Neuronal stem cell (in vitro differentiated cells): ENCODE data around the gene SLC35C1.

Experiments used
- DNase-seq: peaks from one replicate; pipeline ENCODE4 v3.0.0-alpha.2; 2013; ENCODE audit warnings: low spot score
- H2AFZ ChIP-seq: one replicate; pipeline ENCODE4 v1.6.1; 2013; ENCODE audit warnings: mild to moderate bottlenecking, low read length, inconsistent platforms
- H2AK5ac ChIP-seq: 2 replicates; pipeline ENCODE4 v1.6.1; 2013; ENCODE audit warnings: low read depth, mild to moderate bottlenecking, inconsistent platforms, low read length, moderate library complexity, mixed read lengths
- H2BK120ac ChIP-seq: 2 replicates; pipeline ENCODE4 v1.6.1; 2013; ENCODE audit warnings: low read depth, mild to moderate bottlenecking, inconsistent platforms, low read length, moderate library complexity, mixed read lengths
- H2BK12ac ChIP-seq: one replicate; pipeline ENCODE4 v1.6.1; 2013; ENCODE audit warnings: low read length, inconsistent platforms
- H2BK15ac ChIP-seq: 2 replicates; pipeline ENCODE4 v1.6.1; 2013; ENCODE audit warnings: mild to moderate bottlenecking, low read length, inconsistent platforms, mixed read lengths
- H2BK5ac ChIP-seq: one replicate; pipeline ENCODE4 v1.6.1; 2013; ENCODE audit warnings: inconsistent platforms, mild to moderate bottlenecking, low read length, moderate library complexity
- H3K14ac ChIP-seq: one replicate; pipeline ENCODE4 v1.6.1; 2013; ENCODE audit warnings: low read length, inconsistent platforms
- H3K18ac ChIP-seq: 2 replicates; pipeline ENCODE4 v1.6.1; 2013; ENCODE audit warnings: low read length, inconsistent platforms
- H3K23ac ChIP-seq: 2 replicates; pipeline ENCODE4 v1.6.1; 2013; ENCODE audit warnings: low read depth, mild to moderate bottlenecking, mixed read lengths, low read length, inconsistent platforms; ENCODE audit not compliant: poor library complexity
- H3K27ac ChIP-seq: replicated peaks from 3 replicates; pipeline ENCODE4 v1.5.1; 2013; ENCODE audit warnings: low read length, inconsistent platforms
- H3K27me3 ChIP-seq, 3 experiments: 2 replicates each; pipeline ENCODE4 v1.6.1; 2013; ENCODE audit warnings: low read length in 3 of 3, mild to moderate bottlenecking in 2 of 3, inconsistent platforms in 1 of 3, low read depth in 1 of 3, mixed read lengths in 1 of 3, moderate library complexity in 1 of 3; ENCODE audit not compliant: control insufficient read depth in 3 of 3, insufficient read depth in 3 of 3
- H3K36me3 ChIP-seq, 2 donors: replicated peaks in 1 of 2; 2 replicates each; pipeline ENCODE4 v1.6.1; 2013; ENCODE audit warnings: low read length in 2 of 2; ENCODE audit not compliant: control insufficient read depth in 2 of 2, insufficient read depth in 2 of 2
- H3K4ac ChIP-seq: 2 replicates; pipeline ENCODE4 v1.6.1; 2013; ENCODE audit warnings: inconsistent platforms, mild to moderate bottlenecking, low read length, moderate library complexity
- H3K4me1 ChIP-seq, 2 donors: 1 replicate in 1 of 2; 2 replicates in 1 of 2; pipeline ENCODE4 v1.6.1; 2013; ENCODE audit warnings: low read length in 2 of 2, low read depth in 1 of 2; ENCODE audit not compliant: control insufficient read depth in 2 of 2, insufficient read depth in 1 of 2
- H3K4me2 ChIP-seq: one replicate; pipeline ENCODE4 v1.6.1; 2013; ENCODE audit warnings: mild to moderate bottlenecking, low read length, inconsistent platforms; ENCODE audit not compliant: insufficient read depth, poor library complexity, severe bottlenecking
- H3K4me3 ChIP-seq, 2 donors: 2 replicates each; pipeline ENCODE4 v1.5.1; 2013; ENCODE audit warnings: low read length in 2 of 2, mild to moderate bottlenecking in 2 of 2, inconsistent platforms in 1 of 2, moderate library complexity in 1 of 2
- H3K79me1 ChIP-seq: one replicate; pipeline ENCODE4 v1.6.1; 2013; ENCODE audit warnings: low read depth, mild to moderate bottlenecking, inconsistent platforms, low read length, moderate library complexity
- H3K9ac ChIP-seq: one replicate; pipeline ENCODE4 v1.6.1; 2013; ENCODE audit warnings: mild to moderate bottlenecking, low read depth, low read length, inconsistent platforms; ENCODE audit not compliant: poor library complexity
- H3K9me3 ChIP-seq, 2 donors: replicated peaks in 1 of 2; 2 replicates each; pipeline versions ENCODE3 to v1.6.1; 2013; ENCODE audit warnings: low read length in 2 of 2, mild to moderate bottlenecking in 2 of 2, inconsistent platforms in 1 of 2, low read depth in 1 of 2, mixed read lengths in 1 of 2, moderate library complexity in 1 of 2; ENCODE audit not compliant: control insufficient read depth in 2 of 2, insufficient read depth in 1 of 2
- H4K8ac ChIP-seq: one replicate; pipeline ENCODE4 v1.6.1; 2013; ENCODE audit warnings: low read depth, mild to moderate bottlenecking, inconsistent platforms, low read length, moderate library complexity
- H4K91ac ChIP-seq: one replicate; pipeline ENCODE4 v1.6.1; 2013; ENCODE audit warnings: low read length, low read depth, mild to moderate bottlenecking, inconsistent platforms; ENCODE audit not compliant: poor library complexity
- WGBS, 2 donors: extraction: QIAGEN DNeasy Blood & Tissue Kit; methylation state at CpG; one replicate each; pipeline ENCODE4 v1.1.7; 2013; ENCODE audit warnings: missing lambda C conversion rate in 2 of 2, mixed read lengths in 1 of 2; ENCODE audit not compliant: insufficient read length in 2 of 2, insufficient replicate concordance in 1 of 2; ENCODE audit errors: extremely low coverage in 2 of 2; 5-methylcytosine and 5-hydroxymethylcytosine counted together

The SLC35C1 gene

GRCh38 chr11:45855308-45855707, 50.4 kb downstream of the SLC35C1 start:
- Histone ChIP-seq H3K4me2 (no peak overlapping the region), H3K23ac (no peak overlapping the region), H3K27me3 (no peaks in the 10 kb centered on the region), H3K9ac (no peak overlapping the region), H3K27ac (no peak overlapping the region), H3K4me1 (peaks cover 0 to 7% of the 10 kb centered on the region in 2 donors), H3K4ac (no peak overlapping the region), H3K36me3 (peaks cover 4 to 44% of the 10 kb centered on the region in 2 donors), H4K91ac (no peak overlapping the region), H3K14ac (no peak overlapping the region), H3K18ac (no peak overlapping the region), H2BK5ac (no peak overlapping the region), H2AFZ (no peak overlapping the region), H2AK5ac (no peak overlapping the region), H4K8ac (no peak overlapping the region), H2BK120ac (no peak overlapping the region), H2BK12ac (no peak overlapping the region), H3K4me3 (no peak overlapping the region), H3K9me3 (no peaks in the 10 kb centered on the region), H2BK15ac (no peak overlapping the region), H3K79me1 (no peaks in the 10 kb centered on the region)
- WGBS, 2 donors, result no CpG with 5 or more reads among the region's 5 CpGs
- no peak for DNase-seq

DNA sequence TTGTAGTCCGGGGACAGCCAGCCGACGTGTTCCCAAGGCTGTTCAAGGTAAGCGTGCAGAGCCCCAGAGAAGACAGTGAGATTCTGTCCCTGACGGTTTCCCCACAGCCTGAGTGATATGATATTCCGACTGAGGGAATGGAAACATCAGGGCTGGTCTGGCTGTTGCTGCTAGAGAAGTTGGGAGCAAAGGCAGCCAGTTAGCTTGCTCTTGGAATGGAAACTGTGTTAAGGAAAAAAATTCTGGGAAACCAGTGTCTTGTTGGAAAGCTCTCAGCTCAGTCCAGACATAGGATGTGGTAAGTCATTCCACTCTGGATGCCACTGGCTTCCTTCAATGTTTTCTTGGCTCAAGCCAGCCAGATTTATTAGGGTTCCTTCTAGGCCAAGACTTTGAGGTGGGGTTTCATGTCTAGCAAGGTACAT, 51.1 kb downstream of the SLC35C1 start:
- H4K8ac ChIP-seq, result no peak overlapping the region
- H2BK15ac ChIP-seq, result no peak overlapping the region
- H2BK12ac ChIP-seq, result no peak overlapping the region
- WGBS, 2 donors, result no CpG with 5 or more reads among the region's 6 CpGs
- H3K4me2 ChIP-seq, result no peak overlapping the region
- H2AFZ ChIP-seq, result no peak overlapping the region
- H3K27ac ChIP-seq, result no peak overlapping the region
- H3K36me3 ChIP-seq, result peaks cover 4 to 51% of the 10 kb centered on the region in 2 donors
- H3K79me1 ChIP-seq, result no peaks in the 10 kb centered on the region
- no peak overlapping the region for H3K23ac ChIP-seq
- H3K4ac ChIP-seq, result no peak overlapping the region
- H3K18ac ChIP-seq, result no peak overlapping the region
- no peak for DNase-seq
- H2BK120ac ChIP-seq, result no peak overlapping the region
- H4K91ac ChIP-seq, result no peak overlapping the region
- H3K4me1 ChIP-seq, result peaks cover 0 to 7% of the 10 kb centered on the region in 2 donors
- no peak overlapping the region for H3K9ac ChIP-seq
- H3K4me3 ChIP-seq, result no peak overlapping the region
- no peak overlapping the region for H2BK5ac ChIP-seq
- H3K9me3 ChIP-seq, result no peaks in the 10 kb centered on the region
- H3K27me3 ChIP-seq, result no peaks in the 10 kb centered on the region
- H3K14ac ChIP-seq, result no peak overlapping the region
- H2AK5ac ChIP-seq, result no peak overlapping the region

GRCh38 chr11:45857961-45858474, 53.1 kb downstream of the SLC35C1 start:
- Histone ChIP-seq H2AK5ac (no peak overlapping the region), H3K36me3 (peaks cover 12 to 71% of the 10 kb centered on the region in 2 donors), H3K4me2 (no peak overlapping the region), H3K18ac (no peak overlapping the region), H2BK12ac (no peak overlapping the region), H2BK15ac (no peak overlapping the region), H3K4me1 (peaks cover 0 to 7% of the 10 kb centered on the region in 2 donors), H3K14ac (no peak overlapping the region), H3K4me3 (no peak overlapping the region), H2BK5ac (peak overlapping the region; percentile 69), H4K8ac (no peak overlapping the region), H2AFZ (no peak overlapping the region), H3K23ac (no peak overlapping the region), H3K9ac (no peak overlapping the region), H3K27me3 (no peaks in the 10 kb centered on the region), H4K91ac (no peak overlapping the region), H2BK120ac (no peak overlapping the region), H3K79me1 (no peaks in the 10 kb centered on the region), H3K27ac (no peak overlapping the region), H3K4ac (no peak overlapping the region), H3K9me3 (no peaks in the 10 kb centered on the region)
- WGBS, 2 donors, result no CpG with 5 or more reads among the region's 2 CpGs
- no peak for DNase-seq

DNA sequence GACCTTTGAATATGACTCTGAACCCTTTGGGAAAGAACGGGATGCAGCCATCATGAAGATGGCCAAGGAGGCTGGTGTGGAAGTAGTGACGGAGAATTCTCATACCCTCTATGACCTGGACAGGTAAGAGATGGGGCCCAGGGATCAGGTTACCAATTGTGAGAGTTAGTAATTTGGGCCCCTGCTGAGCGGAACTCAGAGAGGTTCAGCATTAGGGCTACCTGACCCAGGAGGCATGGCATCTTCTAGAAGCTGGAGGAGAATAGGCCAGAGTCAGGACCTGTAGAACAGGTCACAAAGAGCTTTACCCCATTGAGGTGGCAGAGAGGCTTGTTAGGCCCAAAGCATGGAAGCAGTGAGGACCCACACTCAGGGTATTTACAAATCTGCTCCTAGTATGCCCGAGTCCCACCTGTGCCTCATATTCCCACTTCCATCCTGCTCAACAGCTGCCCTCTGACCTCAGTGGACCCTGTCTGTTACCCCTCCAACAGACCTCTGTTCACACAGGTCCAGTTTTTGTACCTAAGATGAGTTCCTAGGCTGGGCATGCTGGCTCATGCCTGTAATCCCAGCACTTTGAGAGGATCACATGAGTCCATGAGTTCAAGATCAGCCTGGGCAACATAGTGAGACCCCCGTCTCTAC, 53.9 kb downstream of the SLC35C1 start:
- H4K91ac ChIP-seq, result no peak overlapping the region
- WGBS, 2 donors, result no CpG with 5 or more reads among the region's 5 CpGs
- no peak overlapping the region for H3K4ac ChIP-seq
- H3K27me3 ChIP-seq, result no peaks in the 10 kb centered on the region
- H3K36me3 ChIP-seq, result peaks cover 13 to 79% of the 10 kb centered on the region in 2 donors
- no peak overlapping the region for H3K27ac ChIP-seq
- peak overlapping the region; percentile 17 for H3K9ac ChIP-seq
- no peak overlapping the region for H2BK12ac ChIP-seq
- H3K4me2 ChIP-seq, result no peak overlapping the region
- no peaks in the 10 kb centered on the region for H3K9me3 ChIP-seq
- H2BK15ac ChIP-seq, result no peak overlapping the region
- no peak overlapping the region for H3K14ac ChIP-seq
- no peak overlapping the region for H3K4me3 ChIP-seq
- no peak overlapping the region for H2BK120ac ChIP-seq
- DNase-seq, result no peak
- peaks cover 0 to 7% of the 10 kb centered on the region in 2 donors for H3K4me1 ChIP-seq
- no peaks in the 10 kb centered on the region for H3K79me1 ChIP-seq
- H2AK5ac ChIP-seq, result no peak overlapping the region
- H2AFZ ChIP-seq, result no peak overlapping the region
- no peak overlapping the region for H3K18ac ChIP-seq
- H3K23ac ChIP-seq, result no peak overlapping the region
- H4K8ac ChIP-seq, result no peak overlapping the region
- no peak overlapping the region for H2BK5ac ChIP-seq
